ENCODE data around the gene LLGL1.

GRCh38 chr17:18234853-18235380 lies 9.5 kb downstream of the LLGL1 start:
- TF ChIP-seq CTCF (IDR thresholded peaks at IDR 0.05) (no peak), POLR2A (IDR thresholded peaks at IDR 0.05) (no peak)

Data from body of pancreas (tissue), 4 donors.